GM18873 (cell line): ENCODE measurements around the gene PLA2G2F.

ENCODE experiments used
- ATAC-seq: cut with Tn5 transposase; IDR thresholded peaks from one replicate; pipeline ENCODE4 v1.9.1; 2021; ENCODE audit warnings: mild to moderate bottlenecking, moderate library complexity, moderate number of reproducible peaks; ENCODE audit not compliant: unreplicated experiment, low FRiP score

Gene PLA2G2F

DNA sequence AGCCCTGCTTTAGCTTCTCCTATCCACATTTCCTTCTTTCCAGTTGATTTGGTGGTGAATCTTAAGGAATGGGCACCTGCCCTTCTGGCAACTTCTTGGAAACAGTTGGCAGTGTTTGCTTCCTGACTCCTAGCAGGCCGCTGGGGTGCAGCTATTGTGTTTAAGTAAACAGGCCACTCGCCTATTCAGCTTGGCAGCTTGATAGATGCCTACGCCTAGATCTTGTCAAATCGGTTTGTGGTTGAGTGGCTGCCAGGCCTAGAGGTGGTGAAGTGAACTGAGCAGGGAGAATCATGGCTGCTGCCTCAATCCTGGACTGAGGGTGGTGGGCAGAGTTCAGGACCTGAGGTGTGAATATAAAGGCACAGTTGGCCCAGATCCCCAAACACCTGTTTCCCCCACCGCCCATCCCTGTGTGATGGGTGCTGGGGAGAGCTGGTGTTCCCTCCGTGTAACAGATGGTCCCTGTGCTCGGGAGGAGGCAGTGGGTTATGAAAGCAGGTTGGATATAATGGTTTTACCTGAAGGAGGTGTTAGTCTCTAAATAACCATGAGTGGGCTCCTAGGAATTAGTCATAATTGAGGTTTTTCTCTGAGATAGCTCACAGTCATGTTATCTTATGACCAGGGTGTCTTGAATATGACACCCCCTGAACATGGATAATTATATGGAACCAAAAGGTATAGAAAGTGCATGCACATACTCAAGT is 48.1 kb downstream of the PLA2G2F start:
- no peak for ATAC-seq

DNA sequence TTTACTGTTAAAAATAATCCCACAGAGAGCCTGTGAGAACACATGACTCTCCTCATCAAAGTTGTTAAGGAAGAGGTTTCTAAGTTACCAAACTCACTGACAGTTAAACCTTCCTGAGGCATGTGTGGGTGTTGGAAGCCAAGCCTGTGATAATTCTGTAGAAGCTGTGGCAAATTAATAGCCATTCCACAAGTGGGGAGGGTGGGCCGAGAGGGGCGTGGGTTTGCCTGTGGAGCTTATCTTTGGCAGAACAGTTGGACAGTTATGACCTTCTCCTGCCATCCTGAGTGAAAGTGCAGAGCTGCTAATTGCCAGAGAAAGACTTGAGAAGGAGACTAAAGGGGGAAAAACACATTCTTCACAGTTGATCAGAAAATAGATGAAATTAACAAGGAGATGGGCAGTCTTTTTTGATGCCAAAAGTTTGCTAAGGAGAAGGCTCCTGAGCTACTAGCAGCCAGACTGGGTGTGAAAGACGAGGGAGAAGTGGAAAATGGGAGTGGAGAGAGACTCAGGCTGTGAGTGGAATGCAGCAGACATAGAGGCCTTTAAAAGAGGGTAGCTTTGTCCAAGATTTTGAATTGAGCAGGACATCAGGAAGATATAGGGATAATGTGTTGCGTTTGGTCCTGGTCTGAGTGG is 48.8 kb downstream of the PLA2G2F start:
- no peak for ATAC-seq

DNA sequence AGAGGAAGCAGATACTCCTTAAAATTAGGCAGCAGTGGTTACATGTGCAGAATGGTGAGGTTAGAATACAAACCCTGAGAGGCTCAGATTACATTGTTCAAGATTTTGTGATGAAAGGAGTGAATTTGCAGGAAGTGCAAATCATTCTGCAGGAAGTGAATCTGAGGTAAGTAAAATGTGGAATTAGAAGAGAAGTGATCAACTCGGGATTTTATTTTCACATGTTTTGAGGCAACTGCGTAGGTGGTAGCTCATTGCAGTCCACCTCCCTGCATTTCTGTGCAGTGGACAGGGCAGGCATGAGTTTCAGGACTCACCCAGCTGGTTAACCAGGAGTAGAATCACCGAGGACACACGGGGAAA is 49.3 kb downstream of the PLA2G2F start:
- no peak for ATAC-seq

DNA sequence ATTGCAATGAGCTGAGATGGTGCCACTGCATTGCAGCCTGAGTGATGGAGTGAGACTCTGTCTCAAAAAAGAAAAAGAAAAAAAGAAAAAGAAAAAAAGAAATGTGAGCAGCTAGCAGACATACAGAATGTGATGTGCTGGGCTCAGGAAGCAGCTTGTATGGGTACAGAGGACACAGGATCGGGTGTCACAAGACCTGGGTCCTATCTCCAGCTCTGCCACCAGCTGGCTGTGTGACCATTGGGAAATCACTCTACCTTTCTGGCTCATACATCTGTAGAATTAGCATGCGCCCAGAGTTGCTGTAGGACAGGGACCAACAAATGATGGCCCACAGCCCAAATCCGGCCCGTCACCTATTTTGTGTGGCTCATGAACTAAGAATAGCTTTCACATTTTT is 50.5 kb downstream of the PLA2G2F start:
- ATAC-seq, result no peak

DNA sequence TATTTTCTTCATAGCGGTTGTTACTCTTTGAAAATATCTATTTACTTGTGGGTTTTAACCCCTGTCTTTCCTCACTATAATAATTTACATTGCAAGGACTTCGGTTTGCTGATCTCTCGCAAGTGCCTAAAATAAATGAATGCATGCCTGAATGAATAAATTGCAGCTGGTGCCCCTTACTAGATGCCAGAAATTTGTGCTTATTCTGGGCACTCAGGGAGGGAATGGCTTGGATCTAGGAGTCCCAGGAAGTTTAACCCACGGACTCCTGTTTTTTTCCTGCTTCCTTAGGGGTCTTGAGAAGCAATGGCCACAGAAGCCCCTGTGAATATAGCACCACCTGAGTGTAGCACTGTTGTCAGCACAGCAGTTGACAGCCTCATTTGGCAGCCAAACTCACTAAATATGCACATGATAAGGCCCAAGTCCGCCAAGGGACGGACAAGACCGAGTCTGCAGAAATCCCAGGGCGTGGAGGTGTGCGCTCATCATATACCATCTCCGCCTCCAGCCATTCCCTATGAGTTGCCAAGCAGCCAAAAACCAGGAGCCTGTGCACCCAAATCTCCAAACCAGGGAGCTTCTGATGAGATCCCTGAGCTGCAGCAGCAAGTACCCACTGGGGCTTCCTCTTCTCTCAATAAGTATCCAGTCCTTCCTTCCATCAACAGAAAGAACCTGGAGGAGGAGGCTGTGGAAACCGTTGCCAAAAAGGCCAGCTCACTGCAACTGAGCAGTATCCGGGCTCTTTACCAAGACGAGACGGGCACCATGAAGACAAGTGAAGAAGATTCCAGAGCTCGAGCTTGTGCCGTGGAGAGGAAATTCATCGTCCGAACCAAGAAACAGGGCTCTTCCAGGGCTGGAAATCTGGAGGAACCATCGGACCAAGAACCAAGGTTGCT is 51.4 kb downstream of the PLA2G2F start:
- ATAC-seq, result no peak

DNA sequence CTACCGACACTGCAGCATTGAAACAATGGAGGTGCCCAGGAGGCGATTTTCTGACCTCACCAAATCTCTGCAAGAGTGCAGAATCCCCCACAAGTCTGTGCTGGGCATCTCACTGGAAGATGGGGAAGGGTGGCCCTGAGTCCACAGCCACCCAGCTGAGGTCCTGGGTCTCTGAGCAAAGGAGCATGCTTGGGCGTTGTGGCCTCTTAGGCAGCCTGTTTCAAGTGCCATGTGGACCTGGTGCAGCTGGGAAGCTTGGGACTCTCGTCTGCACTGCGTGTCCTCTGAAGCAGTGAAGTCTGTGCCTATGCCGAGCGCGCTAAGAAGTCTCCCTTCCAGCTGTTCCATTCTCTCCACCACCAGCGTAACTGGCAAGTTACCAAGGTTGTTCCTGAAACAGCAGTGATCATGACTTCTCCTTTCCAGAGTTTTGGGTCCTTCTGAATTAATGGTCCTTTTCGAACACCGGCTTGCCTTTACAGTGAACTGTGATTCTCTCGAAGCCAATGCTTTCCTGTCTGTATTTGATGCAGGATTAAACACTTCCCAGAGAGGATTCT is 52.2 kb downstream of the PLA2G2F start:
- no peak for ATAC-seq

DNA sequence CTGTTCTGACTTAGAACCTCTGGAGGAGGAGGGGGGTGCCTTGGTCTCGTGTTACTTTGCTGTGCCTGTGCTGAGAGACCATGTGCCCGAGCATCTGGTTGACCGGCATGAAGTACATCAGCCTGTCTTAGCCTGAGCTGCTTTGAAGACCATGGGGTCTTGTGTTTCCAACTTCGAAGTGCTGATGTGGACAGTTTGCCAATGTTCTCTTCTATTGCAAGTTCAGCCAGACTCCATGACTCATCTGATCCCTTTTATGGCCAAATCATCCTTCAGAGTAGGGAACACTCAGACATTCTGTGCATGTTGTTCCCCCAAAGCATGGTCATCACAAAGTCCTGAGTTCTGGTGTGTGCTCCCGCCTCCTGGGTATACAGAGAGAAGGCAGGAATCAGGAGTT is 53.2 kb downstream of the PLA2G2F start:
- no peak for ATAC-seq

DNA sequence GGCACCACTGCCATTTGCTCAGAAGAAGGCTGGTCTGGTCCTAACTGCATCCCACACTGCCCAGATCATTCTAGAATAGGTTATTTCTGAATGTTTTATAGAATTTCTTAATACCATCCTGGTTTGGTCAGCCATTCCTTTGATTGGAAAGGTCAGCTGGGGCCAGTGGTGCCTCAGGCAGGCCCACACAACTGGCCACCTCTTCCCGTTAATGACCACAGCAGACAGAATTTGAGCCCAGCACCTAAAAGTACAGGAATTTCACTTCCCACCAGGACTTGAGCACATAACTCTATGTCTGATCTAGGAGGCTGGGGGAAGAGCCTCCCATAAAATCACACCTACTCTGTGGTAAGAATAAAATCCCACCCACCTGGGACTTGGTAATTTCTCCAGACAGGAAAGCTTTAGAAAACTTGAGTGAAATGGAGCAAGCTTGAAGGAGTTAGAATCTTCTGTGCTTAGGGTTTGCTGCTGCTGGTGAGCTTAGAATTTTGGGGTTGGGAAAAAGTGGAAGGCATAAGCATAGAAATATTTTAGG is 53.8 kb downstream of the PLA2G2F start:
- ATAC-seq, result no peak

DNA sequence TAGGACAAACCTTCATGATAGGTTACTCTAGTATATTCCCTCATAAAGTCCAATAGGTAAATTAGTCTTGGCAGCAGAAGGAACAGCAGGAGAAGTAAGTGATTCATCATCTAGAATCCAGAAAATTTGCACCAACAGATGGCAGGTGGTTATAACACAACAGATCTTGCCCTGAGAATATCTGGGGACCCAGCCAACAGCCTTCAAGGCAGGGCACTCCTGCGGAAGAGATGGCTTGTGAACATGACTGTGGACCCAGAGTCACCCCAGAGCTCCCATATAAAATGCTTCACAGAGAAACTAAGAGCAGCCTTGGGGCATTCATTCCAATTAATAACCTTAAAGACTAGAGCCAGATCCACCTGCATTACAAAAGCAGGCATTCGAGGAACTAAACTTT is 55.1 kb downstream of the PLA2G2F start:
- ATAC-seq, result no peak

DNA sequence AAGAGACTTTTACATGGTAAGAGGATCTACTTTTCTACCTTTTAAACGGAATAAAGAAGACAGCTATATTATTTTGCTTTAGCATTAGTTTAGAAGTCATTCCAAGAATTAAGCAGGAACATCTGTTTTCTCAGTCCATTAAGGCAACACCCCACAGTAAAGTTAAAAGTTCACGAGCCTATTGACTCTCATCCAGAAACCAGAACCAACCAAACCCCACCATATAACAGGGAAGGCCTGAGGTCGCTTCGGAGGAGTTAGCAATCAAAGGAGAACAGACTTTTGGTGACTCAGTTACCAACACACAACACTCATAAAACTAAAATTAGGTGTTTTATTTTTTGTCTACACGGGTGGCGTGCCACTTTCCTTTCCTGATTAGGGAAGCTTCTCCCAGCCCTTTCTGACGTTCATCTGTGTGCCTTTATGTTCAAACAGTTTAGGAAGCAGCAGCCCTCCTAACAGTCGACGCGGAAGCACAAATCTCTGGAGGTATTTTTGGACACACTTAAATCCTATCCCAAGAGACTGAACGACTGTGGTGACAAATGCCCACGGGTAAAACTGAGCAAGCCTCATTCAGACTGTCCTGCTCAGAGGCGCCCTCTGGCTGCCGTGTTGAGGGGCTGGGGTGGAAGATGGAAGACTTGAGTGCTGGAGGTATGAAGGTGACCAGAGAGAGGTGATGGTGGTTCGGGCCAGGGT is 55.8 kb downstream of the PLA2G2F start:
- no peak for ATAC-seq

DNA sequence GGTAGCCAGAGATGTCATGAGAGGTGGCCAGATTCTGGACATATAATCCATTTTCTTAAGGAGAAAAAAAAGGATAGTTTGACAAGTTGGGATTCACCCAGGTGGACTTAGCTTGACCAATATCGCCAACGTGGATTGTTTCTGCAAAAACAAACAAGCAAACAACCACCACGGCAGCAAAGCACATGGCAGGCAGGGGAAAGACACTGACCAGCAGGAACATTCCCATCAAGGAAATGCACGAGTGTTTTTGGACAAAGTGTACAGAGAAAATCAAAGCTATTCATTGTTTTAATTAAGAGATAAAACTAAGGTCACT is 56.3 kb downstream of the PLA2G2F start:
- ATAC-seq, result no peak

DNA sequence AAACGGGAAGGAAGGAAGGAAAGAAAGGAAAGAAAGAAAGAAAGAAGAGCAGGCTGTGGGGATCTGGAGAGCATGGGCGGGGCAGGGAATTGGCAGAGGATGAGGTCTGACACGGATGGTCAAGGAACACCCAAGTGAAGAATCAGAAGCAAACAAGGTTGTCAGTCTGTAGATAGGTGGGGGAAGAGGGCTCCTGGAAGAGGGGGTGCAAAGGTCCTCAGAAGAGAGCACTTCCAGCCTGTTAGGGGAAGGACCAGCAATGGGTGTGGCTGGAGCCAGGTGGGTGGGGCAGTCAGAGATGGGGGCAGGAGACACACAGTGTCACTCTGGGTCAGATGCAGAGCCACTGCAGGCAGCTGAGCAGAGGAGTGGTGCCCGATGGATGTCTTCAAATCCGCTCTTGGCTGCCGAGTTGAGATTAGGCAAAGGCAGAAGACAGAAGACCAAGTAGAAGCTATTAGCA is 58.2 kb downstream of the PLA2G2F start:
- no peak for ATAC-seq

DNA sequence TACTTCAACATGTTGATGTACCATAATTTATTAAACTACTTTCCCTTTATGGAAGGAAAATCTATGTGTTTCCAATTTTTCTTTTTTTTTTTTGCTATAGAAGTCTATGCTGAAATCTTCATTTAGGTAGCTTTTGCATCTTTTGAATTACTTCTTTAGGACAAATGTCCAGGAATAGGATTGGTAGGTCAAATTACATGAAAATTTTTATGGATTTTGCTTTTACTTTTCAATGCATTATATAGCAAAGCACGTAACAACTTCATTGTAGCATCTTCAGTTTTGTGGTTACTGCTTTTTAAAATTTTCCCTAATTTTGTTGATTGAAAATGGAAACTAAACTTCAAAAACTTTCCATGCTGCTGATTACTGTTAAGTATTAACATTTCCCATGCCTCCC is 59.2 kb downstream of the PLA2G2F start:
- ATAC-seq, result no peak

DNA sequence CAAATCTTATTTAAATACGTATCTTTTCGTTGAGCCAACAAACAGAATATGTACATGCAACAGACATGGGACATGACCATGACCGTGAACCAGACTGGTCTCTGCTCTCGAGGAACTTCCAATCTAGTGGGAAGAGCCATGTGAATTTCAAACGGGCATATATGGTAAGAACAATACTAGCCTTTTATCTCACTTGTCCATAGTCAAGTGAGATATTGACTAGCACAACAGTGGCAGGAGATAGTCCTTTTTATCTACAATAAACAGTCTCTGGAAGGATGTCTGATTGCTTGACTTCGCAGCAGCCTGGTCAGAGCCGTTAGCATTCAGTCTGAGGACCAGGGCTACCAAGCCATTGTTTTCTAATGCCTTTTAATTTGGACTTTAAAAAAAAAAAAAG is 59.8 kb downstream of the PLA2G2F start:
- no peak for ATAC-seq

DNA sequence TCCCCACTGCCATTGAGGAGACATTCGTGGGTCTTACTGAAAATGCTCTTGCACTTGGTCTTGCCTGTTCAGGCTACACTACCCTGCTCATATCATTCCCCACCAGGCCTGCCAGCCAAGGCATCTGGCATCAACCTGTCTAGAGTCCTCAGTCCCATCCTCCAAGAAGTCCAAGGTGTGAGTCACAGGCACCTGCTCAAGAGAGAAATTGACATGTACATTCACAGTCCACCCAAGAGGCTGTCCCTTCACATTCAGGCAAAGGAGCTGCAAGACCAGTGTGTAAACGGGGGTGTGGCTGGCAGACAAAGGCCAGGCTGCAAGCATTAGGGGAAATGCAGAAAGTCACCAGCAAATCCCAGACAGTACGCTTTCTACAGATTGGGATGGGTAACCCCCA is 60.3 kb downstream of the PLA2G2F start:
- no peak for ATAC-seq

DNA sequence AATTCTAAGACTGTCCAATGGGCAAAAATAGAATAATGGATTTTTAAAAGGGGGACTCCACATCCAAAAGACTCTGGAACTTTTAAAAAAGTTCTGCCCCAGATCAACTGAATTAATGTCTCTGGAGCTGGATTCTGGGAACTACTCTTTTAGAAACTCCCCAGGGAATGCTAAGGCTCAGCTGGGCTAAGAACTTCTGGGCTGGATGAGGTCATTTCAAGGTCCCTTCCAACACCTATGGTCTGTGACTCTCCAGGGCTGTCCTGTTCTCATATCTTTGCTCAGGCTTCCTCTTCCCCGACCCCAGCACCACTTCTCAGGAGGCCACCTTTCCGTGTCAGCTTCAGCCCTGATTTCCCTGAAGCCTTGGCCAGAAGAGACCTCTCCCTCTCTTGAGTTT is 60.7 kb downstream of the PLA2G2F start:
- ATAC-seq, result no peak
